Stimulated activated CD4-positive, alpha-beta T cell treated with anti-CD3 and anti-CD28 coated beads, Interleukin-4, amount 100 ng/mL, for 24 hours (primary cell): Measurements from ENCODE around the gene FRMD6.

ENCODE experiments used
- DNase-seq: peaks from one replicate; pipeline ENCODE4 v3.0.0-alpha.2; 2020

The FRMD6 gene

DNA sequence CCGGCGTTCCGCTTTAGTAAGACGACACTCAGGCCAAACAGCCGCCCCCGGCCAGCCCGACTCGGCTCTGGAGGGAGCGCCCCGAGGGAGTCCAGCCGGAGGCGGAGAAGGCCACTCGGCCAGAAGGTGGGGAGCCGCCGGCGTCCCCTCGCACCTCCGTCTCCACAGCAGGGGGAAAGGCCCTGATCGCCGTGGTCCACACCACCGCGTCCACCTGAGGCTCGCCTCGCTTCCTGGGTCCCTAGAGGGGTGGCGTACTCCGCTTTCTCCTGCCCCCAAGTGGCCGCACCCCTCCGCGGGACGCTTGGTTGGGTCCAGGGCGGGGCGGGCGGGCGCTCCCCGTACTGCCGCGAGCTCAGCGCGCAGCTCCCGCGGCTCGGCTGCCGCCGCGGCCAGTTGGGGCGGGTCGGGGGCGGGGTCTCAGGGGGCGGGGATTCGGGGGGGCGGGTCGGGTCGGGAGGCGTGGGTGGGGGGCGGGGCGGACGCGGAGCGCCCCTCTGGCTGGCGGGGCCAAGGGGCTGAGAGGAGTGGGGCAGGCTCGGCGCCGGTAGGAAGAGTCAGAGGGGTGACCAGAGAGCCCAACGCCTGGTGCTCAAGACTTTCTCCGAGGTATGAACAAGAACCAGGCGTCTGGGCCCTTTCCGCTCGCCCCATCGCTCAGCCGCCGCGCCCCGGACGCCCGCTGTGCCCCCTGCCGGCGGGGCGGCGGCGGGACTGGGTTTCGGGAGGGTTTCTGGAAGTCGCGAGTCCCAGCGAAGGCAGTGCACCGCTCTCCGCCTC lies at the start of gene FRMD6:
Gene FRMD6 (plus strand): TSS at position 523 of the 780 bp plus-strand sequence. CDS start 37,927 bp downstream, outside the sequence.
- peak; percentile 73 for DNase-seq

DNA sequence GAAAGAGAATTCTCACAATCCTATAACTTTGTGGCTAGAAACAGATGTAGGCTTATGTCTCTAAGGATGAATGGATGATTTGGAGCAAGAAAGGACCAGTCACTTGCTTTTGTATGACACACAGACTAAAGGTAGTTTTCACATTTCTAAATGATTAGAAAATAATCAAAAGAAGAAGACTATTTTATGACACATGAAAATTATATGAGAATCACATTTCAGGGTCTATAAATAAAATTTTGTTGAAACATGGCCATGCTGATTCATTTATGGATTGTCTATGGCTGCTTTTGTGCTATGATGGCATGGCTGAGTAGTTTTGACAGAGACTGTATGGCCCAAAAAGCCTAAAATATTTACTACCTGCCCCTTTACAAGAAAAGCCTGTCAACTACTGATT lies 49.4 kb upstream of the FRMD6 start:
- DNase-seq = no peak

GRCh38 chr14:51603495-51603894 lies 48.2 kb upstream of the FRMD6 start:
- no peak for DNase-seq

DNA sequence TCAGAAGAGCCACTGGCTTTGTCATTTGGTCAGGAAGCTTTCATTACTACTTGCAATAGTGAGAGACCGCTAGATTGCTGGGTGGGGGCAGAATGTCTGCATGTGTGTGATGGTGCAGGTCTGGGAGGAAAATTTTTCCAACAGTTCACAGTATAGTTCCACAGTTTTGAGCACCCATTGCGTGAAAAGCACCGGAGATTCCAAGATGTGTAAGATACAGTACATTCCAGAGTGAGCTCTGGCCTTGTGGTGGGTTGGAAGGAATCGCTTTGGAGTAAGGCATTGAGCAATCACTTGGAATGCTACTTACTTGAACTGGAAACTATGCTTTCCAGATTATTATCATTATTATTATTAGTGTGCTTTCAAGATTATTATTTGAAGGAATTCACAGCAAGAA lies 47.6 kb upstream of the FRMD6 start:
- DNase-seq = no peak

GRCh38 chr14:51605575-51605974 lies 46.1 kb upstream of the FRMD6 start:
- DNase-seq = no peak

DNA sequence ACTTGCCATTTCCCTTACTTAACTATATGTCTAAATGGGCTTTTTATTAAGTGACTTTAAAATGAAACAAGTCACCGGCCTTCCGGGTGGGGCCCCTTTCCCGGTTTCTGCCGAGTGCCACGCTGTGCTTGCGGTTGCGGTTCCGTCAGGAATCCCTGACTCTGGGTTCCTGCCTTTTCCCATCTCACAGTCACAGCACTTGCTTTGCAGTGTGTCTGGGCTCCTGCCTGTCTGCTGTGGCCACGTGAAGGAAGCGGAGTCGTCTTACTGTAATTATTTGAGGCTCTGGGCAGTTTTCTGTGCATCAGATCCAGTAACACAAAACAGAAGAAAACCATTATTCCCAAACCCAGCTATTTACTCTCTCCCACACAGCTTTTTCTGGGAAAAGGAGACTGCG lies 44.0 kb upstream of the FRMD6 start:
- no peak for DNase-seq

DNA sequence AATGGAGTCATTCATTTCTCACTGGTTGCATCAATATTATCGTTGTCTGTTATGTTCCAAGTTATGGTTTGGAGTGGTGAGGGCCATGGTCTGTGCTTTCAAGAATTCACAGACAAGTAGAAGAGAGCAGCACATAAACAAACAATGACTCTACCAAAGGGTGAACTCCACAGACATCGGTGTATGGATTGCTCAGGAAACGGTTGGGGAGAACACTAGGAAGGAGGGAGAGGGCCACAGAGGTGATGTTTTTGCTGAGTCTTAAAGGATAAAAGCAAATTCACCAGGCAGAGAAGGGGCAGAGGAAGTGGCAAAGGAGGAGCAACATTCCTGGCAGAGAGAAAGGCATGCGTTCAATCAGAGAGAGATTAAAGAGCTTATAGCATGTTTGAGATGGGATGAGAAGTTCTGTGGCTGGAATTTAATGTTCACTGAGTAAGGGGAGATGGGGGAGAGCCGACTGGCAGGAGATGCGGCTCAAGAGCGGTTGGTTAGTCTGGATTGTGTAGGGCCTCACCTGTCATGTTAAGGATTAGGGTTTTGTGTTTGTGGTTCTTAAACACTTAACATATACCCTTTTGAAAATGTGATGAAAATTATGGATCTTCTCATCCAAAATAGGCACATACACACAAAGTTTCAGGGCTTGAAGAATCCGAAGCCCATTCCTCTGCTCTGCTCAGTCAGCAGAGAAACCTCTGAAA lies 42.3 kb upstream of the FRMD6 start:
- DNase-seq = no peak

GRCh38 chr14:51609955-51610283 lies 41.8 kb upstream of the FRMD6 start:
- no peak for DNase-seq

- DNase-seq = no peak
Observed at GRCh38 chr14:51610771-51611170, 40.9 kb upstream of the FRMD6 start.

- no peak for DNase-seq
Observed at GRCh38 chr14:51612449-51612848, 39.3 kb upstream of the FRMD6 start.

DNA sequence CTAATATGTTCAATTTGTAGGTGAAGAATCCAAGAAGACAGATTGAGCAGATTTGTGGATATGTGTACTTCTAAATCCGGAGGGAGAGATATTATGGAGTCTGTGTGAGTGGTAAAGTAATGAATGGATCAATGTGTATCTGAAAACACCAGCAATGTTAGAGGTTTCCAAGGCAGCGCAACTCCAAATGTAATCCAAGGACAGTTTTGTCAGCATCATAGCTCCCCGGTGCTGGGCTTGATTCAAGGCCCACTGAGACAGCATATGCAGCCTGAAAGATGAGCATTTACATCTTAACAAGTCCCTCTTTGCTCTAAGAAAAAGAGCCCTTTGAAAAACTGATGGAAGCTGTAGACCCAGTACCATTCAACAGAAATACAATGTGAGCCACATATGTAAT lies 38.3 kb upstream of the FRMD6 start:
- no peak for DNase-seq

- no peak for DNase-seq
Observed at GRCh38 chr14:51614707-51615106, 37.0 kb upstream of the FRMD6 start.

GRCh38 chr14:51616256-51616655 lies 35.5 kb upstream of the FRMD6 start:
- DNase-seq = no peak

GRCh38 chr14:51616724-51617409 lies 34.8 kb upstream of the FRMD6 start:
- no peak for DNase-seq

- no peak for DNase-seq
Observed at GRCh38 chr14:51619561-51619960, 32.1 kb upstream of the FRMD6 start.

- no peak for DNase-seq
Observed at GRCh38 chr14:51620056-51620455, 31.7 kb upstream of the FRMD6 start.

DNA sequence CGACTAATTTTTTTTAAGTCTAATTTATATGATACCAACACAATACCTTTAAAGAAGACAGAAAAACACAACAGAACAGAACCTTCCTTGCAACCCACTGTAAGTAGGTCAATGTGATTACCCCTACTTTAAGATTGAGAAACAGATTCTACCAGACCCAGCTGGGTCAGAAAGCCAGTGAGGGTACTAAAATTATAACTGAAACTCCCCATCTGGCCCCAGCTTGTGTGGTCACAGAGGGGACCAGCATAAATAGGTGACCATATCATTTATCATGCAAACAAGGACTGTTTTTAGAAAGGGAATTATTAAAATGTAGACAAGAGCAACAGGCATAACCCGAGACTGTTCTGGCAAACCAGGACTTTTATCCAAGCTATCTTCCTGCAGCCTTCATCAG lies 30.1 kb upstream of the FRMD6 start:
- DNase-seq = no peak

GRCh38 chr14:51622376-51622775 lies 29.3 kb upstream of the FRMD6 start:
- DNase-seq = no peak

GRCh38 chr14:51624955-51625569 lies 26.6 kb upstream of the FRMD6 start:
- no peak for DNase-seq

- DNase-seq = no peak
Observed at GRCh38 chr14:51626185-51626584, 25.5 kb upstream of the FRMD6 start.

- no peak for DNase-seq
Observed at GRCh38 chr14:51626788-51627187, 24.9 kb upstream of the FRMD6 start.

DNA sequence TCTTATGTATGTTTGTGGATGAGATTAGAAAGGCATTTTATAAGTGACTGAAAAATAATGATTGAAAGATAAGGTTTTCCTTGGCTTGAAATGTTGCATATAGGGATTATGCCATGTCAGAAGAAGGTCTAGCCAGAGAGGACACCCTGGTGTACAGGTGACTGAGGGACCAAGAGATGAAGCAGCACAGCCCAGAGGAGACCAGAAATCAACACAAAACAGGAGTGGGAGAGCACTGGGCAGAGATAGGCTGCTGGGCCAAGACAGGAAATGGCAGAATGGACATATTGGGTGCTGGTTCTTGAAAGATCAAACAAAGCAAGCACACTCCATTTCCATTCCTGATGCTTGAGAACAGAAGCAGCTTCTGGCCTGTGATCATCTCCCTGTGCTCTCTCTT lies 24.4 kb upstream of the FRMD6 start:
- DNase-seq = no peak

GRCh38 chr14:51628238-51628637 lies 23.5 kb upstream of the FRMD6 start:
- DNase-seq = no peak

DNA sequence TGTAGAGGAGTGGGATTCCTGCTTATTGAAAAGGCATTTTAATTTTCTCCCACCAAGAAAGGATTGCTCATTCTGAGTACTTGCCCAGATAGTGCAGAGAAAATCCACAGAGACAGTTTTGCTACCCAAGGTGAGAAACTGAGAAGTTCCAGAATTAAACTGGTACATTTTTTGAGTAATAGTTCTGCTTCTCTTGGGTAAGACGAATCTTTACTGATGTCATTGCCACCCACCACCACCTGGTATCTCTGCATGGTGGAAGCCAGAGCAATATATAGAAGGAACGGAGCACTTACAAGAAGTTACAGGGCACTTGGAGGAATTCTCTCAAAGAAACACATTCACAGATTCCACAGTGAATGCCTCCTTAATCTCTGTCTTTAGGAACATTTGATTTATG lies 20.7 kb upstream of the FRMD6 start:
- DNase-seq = no peak
